Left ventricle myocardium inferior (tissue), 1 donor: ENCODE results near the gene DYNLL1. TPM values are rescaled to one million over a fixed set of nuclear protein-coding genes. Genes with fewer than 3 reads are reported as not detected.
A peak's percentile ranks its signal among the peaks of the same experiment; 100 is the strongest.

ENCODE experiments used
- DNase-seq: peaks from one replicate; pipeline ENCODE4 v3.0.0-alpha.2; 2020
- H3K27ac ChIP-seq: fragments of 200-600 bp; replicated peaks from 2 replicates; pipeline ENCODE4 v1.8.0; 2021
- H3K27me3 ChIP-seq: fragments of 200-600 bp; 2 replicates; pipeline ENCODE4 v1.8.0; 2021; ENCODE audit warnings: low read depth
- H3K36me3 ChIP-seq: fragments of 200-600 bp; 2 replicates; pipeline ENCODE4 v1.8.0; 2021
- H3K4me1 ChIP-seq: fragments of 200-600 bp; 2 replicates; pipeline ENCODE4 v1.8.0; 2021
- H3K4me3 ChIP-seq: fragments of 200-600 bp; 2 replicates; pipeline ENCODE4 v1.8.0; 2021; ENCODE audit warnings: mild to moderate bottlenecking, moderate library complexity
- H3K9me3 ChIP-seq: fragments of 200-600 bp; replicated peaks from 2 replicates; pipeline ENCODE4 v1.8.0; 2021
- CTCF ChIP-seq: fragments of 200-600 bp; IDR thresholded peaks from 2 replicates; pipeline ENCODE4 v1.8.0; 2021; ENCODE audit warnings: antibody characterized with exemption, mild to moderate bottlenecking, borderline replicate concordance
- intact Hi-C: fragments of 100-400 bp; cut with micrococcal nuclease; formaldehyde crosslinking; loops from one replicate; pipeline ENCODE4 v1.11.0; 2022
- total RNA-seq: library from RNA; stranded (reverse); fragmentation: NEBNext Ultra II Directional; extraction: Animal tissue kit (Norgen Biotek cat#: 25700); gene quantifications from one replicate; pipeline ENCODE4 v1.2.1, GENCODE V29; 2021
- donor health status: DM: no; HTN: yes; CAD: no; lungs with severe emphysema.

Gene DYNLL1
- total RNA-seq, 1 donor from 2014 or later: 175 TPM

- no peaks in the 10 kb centered on the region for H3K36me3 ChIP-seq
- TF ChIP-seq CTCF: no peak
- intact Hi-C loops: no loop called here
- no peak for DNase-seq
- peak overlapping the region; percentile 49 for H3K27ac ChIP-seq
- H3K27me3 ChIP-seq: no peaks in the 10 kb centered on the region
- H3K4me3 ChIP-seq: no peak overlapping the region
- peaks cover 14% of the 10 kb centered on the region for H3K4me1 ChIP-seq
- no peaks in the 10 kb centered on the region for H3K9me3 ChIP-seq
These were observed 4.9 kb upstream of the DYNLL1 start for GRCh38 chr12:120490833-120491512.

GRCh38 chr12:120495186-120495730 is 655 bp upstream of the DYNLL1 start:
- no peak for DNase-seq
- intact Hi-C loops: no loop called here

GRCh38 chr12:120496413-120497340 is 764 bp downstream of the DYNLL1 start:
- TF ChIP-seq CTCF: no peak
- Histone ChIP-seq H3K27ac (peak overlapping the region; percentile 92), H3K27me3 (no peaks in the 10 kb centered on the region), H3K36me3 (peaks cover 30% of the 10 kb centered on the region), H3K9me3 (no peaks in the 10 kb centered on the region), H3K4me1 (peaks cover 39% of the 10 kb centered on the region), H3K4me3 (peak overlapping the region; percentile 99)
- intact Hi-C loops: no loop called here
- DNase-seq: peak; percentile 70

More at GRCh38 chr12:120495186-120495730, 655 bp upstream of the DYNLL1 start:
- peaks cover 44% of the 10 kb centered on the region for H3K4me1 ChIP-seq
- H3K4me3 ChIP-seq: peak overlapping the region; percentile 99
- TF ChIP-seq CTCF: no peak
- H3K27ac ChIP-seq: peak overlapping the region; percentile 92
- no peaks in the 10 kb centered on the region for H3K9me3 ChIP-seq
- H3K36me3 ChIP-seq: peaks cover 19% of the 10 kb centered on the region
- no peaks in the 10 kb centered on the region for H3K27me3 ChIP-seq

GRCh38 chr12:120497524-120498150 is 1.7 kb downstream of the DYNLL1 start:
- no peak for DNase-seq
- Histone ChIP-seq H3K4me1 (peaks cover 39% of the 10 kb centered on the region), H3K27me3 (no peaks in the 10 kb centered on the region), H3K36me3 (peaks cover 35% of the 10 kb centered on the region), H3K9me3 (no peaks in the 10 kb centered on the region), H3K27ac (peak overlapping the region; percentile 92), H3K4me3 (peak overlapping the region; percentile 99)
- intact Hi-C loops: no loop called here
- no peak for TF ChIP-seq CTCF

- Histone ChIP-seq H3K9me3 (no peaks in the 10 kb centered on the region), H3K27ac (no peak overlapping the region), H3K4me3 (no peak overlapping the region), H3K4me1 (peaks cover 39% of the 10 kb centered on the region), H3K27me3 (no peaks in the 10 kb centered on the region), H3K36me3 (peaks cover 49% of the 10 kb centered on the region)
- DNase-seq: no peak
- no peak for TF ChIP-seq CTCF
- intact Hi-C loops: no loop called here
These were observed 3.1 kb downstream of the DYNLL1 start for GRCh38 chr12:120498870-120499515.
